Kidney tubule cell (primary cell): ENCODE data around the gene DUOX1.

Experiments used
- DNase-seq: peaks from one replicate; pipeline ENCODE4 v3.0.0-alpha.2; 2018; ENCODE audit warnings: low spot score

DUOX1 gene

GRCh38 chr15:45143946-45144345 is 14.2 kb downstream of the DUOX1 start:
- no peak for DNase-seq

- no peak for DNase-seq
These were observed 15.0 kb downstream of the DUOX1 start for GRCh38 chr15:45144775-45145174.

GRCh38 chr15:45146405-45146804 is 16.6 kb downstream of the DUOX1 start:
- peak; percentile 37 for DNase-seq

- peak; percentile 44 for DNase-seq
These were observed 17.8 kb downstream of the DUOX1 start for GRCh38 chr15:45147606-45148005.

GRCh38 chr15:45148076-45149059 is 18.6 kb downstream of the DUOX1 start:
- DNase-seq, result peak; percentile 30

- no peak for DNase-seq
These were observed 19.3 kb downstream of the DUOX1 start for GRCh38 chr15:45149060-45149459.

GRCh38 chr15:45150481-45150880 is 20.7 kb downstream of the DUOX1 start:
- no peak for DNase-seq

GRCh38 chr15:45150997-45151396 is 21.2 kb downstream of the DUOX1 start:
- DNase-seq, result no peak

- no peak for DNase-seq
These were observed 22.4 kb downstream of the DUOX1 start for GRCh38 chr15:45151998-45152828.

GRCh38 chr15:45155739-45156138 is 25.9 kb downstream of the DUOX1 start:
- DNase-seq, result no peak

- DNase-seq, result no peak
These were observed 27.1 kb downstream of the DUOX1 start for GRCh38 chr15:45156744-45157455.

- no peak for DNase-seq
These were observed 28.2 kb downstream of the DUOX1 start for GRCh38 chr15:45157974-45158373.

- no peak for DNase-seq
These were observed 31.9 kb downstream of the DUOX1 start for GRCh38 chr15:45161666-45162065.

GRCh38 chr15:45162771-45163507 is 33.1 kb downstream of the DUOX1 start:
- DNase-seq, result peak; percentile 85

- DNase-seq, result no peak
These were observed 33.7 kb downstream of the DUOX1 start for GRCh38 chr15:45163508-45163856.

- DNase-seq, result no peak
These were observed 35.1 kb downstream of the DUOX1 start for GRCh38 chr15:45164914-45165313.

- no peak for DNase-seq
These were observed 35.7 kb downstream of the DUOX1 start for GRCh38 chr15:45165536-45165935.

- DNase-seq, result peak; percentile 86
These were observed 37.2 kb downstream of the DUOX1 start for GRCh38 chr15:45166834-45167630.

GRCh38 chr15:45167631-45168205 is 37.9 kb downstream of the DUOX1 start:
- no peak for DNase-seq

GRCh38 chr15:45168286-45168685 is 38.5 kb downstream of the DUOX1 start:
- no peak for DNase-seq
